KG1 (cell line): Measurements from ENCODE around the gene RGS7.
A peak's percentile ranks its signal among the peaks of the same experiment; 100 is the strongest.
"Not testable (repeated sequence)": the region's sequence is repeated elsewhere in the genome, so short reads cannot be mapped to it uniquely, and the experiment has no call there.

Experiments
- DNase-seq: peaks from one replicate; lab custom pipeline; 2025; lab: John Stamatoyannopoulos, UW

Gene RGS7

GRCh38 chr1:240783728-240784137 lies 573.3 kb downstream of the RGS7 start:
- not testable (repeated sequence) for DNase-seq

- DNase-seq = no peak
Measured at GRCh38 chr1:240776237-240776636, 580.8 kb downstream of the RGS7 start.

GRCh38 chr1:240772131-240772530 lies 584.9 kb downstream of the RGS7 start:
- DNase-seq = no peak

- no peak for DNase-seq
Measured at GRCh38 chr1:240771450-240771849, 585.6 kb downstream of the RGS7 start.

- DNase-seq = no peak
Measured at GRCh38 chr1:240768979-240769378, 588.0 kb downstream of the RGS7 start.

GRCh38 chr1:240766831-240767230 lies 590.2 kb downstream of the RGS7 start:
- DNase-seq = no peak

- DNase-seq = no peak
Measured at GRCh38 chr1:240765732-240766363, 591.2 kb downstream of the RGS7 start.

- no peak for DNase-seq
Measured at GRCh38 chr1:240763771-240764170, 593.2 kb downstream of the RGS7 start.

- DNase-seq = not testable (repeated sequence)
Measured at GRCh38 chr1:240763095-240763494, 593.9 kb downstream of the RGS7 start.

- not testable (repeated sequence) for DNase-seq
Measured at GRCh38 chr1:240762471-240762987, 594.5 kb downstream of the RGS7 start.

- not testable (repeated sequence) for DNase-seq
Measured at GRCh38 chr1:240758777-240759176, 598.2 kb downstream of the RGS7 start.

- DNase-seq = no peak
Measured at GRCh38 chr1:240758296-240758695, 598.7 kb downstream of the RGS7 start.

GRCh38 chr1:240747907-240748306 lies 609.1 kb downstream of the RGS7 start:
- no peak for DNase-seq

- no peak for DNase-seq
Measured at GRCh38 chr1:240743705-240744104, 613.3 kb downstream of the RGS7 start.

GRCh38 chr1:240739754-240740153 lies 617.3 kb downstream of the RGS7 start:
- DNase-seq = no peak

- DNase-seq = no peak
Measured at GRCh38 chr1:240739139-240739538, 617.9 kb downstream of the RGS7 start.

- no peak for DNase-seq
Measured at GRCh38 chr1:240737766-240738265, 619.2 kb downstream of the RGS7 start.

GRCh38 chr1:240737298-240737697 lies 619.7 kb downstream of the RGS7 start:
- no peak for DNase-seq

GRCh38 chr1:240734705-240735104 lies 622.3 kb downstream of the RGS7 start:
- DNase-seq = not testable (repeated sequence)

- DNase-seq = no peak
Measured at GRCh38 chr1:240734001-240734400, 623.0 kb downstream of the RGS7 start.

GRCh38 chr1:240732390-240732789 lies 624.6 kb downstream of the RGS7 start:
- DNase-seq = peak; percentile 14
